ENCODE measurements around the gene TIMM10.
A peak's percentile ranks its signal among the peaks of the same experiment; 100 is the strongest.
"Not testable (repeated sequence)": the region's sequence is repeated elsewhere in the genome, so short reads cannot be mapped to it uniquely, and the experiment has no call there.

Gene TIMM10

DNA sequence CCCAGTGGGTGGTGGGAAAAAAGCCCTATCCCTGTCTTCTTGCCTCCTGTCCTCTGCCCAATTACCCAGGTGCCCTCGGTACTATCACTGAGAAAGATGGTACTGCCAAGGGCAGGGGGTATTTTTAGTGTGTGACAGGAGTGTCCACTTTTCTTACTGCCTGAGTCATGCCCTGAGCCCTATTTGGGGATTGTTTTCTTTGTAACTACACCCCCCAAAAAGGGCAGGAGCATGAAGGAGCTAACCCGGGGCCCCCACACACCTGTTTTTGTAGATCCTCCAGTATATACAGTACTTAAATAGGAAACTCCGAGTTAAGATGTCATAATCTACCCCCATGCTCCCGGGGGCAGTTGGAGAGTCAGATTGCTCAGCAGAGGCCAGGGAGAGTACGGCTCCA is 10.6 kb upstream of the TIMM10 start:
- no peak for DNase-seq

DNA sequence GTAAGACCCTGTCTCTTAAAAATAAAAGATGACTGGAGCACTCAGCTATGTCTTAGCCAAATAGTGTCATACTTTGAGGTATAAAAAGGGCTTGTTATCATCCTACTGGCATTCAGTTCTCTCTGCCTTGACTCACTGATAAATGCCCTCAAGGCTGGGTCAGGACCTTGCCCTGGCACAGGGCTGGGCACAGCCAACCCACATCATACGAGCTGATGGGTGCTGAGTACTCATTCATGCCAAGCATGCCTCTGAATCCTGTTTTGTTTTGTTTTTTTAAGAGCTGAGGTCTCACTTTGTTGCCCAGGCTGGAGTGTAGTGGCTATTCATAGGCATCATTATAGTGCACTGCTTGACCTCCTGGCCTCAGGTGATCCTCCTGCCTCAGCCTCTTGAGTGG is 8.8 kb upstream of the TIMM10 start:
- DNase-seq = no peak

DNA sequence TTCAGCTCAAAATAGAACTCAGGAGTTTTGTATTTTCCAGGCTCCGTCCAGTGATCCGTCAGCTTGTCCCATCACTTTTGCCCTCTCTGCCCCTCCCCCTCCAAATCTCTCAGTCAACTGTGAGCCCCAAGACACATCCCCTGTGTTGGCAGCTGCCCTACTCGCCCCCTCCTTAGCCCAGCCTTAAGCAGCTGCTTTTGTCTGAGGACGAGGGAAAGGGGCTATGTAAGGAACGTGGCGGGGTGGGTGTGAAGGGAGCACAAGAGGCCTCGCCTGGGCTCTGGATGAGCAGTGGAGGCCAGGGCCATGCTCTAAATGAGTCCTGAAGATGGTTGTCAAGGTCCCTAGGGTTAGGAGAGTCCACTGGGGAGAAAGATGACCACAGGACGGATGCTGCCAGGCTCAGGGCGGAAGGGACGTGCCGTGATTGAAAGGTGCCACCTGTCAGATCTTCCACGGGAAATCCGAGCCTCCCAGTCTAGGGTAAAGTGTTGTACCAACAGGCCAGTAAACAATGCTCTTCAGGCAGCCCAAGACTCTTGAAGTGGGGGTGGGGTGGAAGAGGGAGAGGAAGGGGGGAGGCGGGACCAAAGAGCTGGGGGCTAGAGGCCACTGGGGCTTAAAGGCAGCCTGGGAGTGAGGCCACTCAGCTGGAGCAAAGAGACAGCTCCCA is 6.5 kb upstream of the TIMM10 start, which contains the start of gene SMTNL1:
SMTNL1 (plus strand) TSS at position 649 of the 673 bp plus-strand sequence. CDS start 5,048 bp downstream, outside the sequence.
- DNase-seq = no peak

DNA sequence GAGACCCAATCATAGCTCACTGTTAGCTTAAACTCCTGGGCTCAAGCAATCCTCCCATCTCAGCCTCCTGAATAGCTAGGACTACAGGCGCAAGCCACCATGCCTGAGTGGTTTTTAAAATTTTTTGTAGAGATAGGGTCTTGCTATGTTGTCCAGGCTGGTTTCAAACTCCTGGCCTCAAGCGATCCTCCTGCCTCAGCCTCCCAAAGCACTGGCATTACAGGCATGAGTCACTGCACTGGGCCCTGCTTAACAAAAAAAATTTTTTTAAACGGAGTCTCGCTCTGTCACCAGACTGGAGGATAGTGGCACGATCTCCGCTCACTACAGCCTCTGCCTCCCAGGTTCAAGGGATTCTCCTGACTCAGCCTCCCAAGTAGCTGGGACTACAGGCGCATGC is 3.9 kb upstream of the TIMM10 start:
- not testable (repeated sequence) for DNase-seq

DNA sequence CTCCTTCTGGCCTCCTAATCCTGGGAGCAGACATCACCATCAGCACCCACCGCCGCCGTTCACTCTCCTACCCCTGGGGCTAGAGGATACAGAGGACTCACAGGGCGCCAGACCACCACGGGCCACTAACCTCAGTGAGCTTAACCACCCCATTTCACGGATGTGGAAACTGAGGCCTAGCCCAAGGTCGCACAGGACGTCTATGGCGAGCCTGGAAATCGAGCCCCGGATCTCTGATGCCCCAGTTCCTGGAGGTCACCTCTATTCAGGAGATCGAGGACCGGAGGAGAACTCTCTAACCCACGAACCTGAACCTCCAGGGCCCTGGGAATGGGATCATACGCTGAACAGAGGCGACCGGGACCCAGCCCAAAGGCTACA is 349 bp downstream of the TIMM10 start:
- DNase-seq = no peak

DNA sequence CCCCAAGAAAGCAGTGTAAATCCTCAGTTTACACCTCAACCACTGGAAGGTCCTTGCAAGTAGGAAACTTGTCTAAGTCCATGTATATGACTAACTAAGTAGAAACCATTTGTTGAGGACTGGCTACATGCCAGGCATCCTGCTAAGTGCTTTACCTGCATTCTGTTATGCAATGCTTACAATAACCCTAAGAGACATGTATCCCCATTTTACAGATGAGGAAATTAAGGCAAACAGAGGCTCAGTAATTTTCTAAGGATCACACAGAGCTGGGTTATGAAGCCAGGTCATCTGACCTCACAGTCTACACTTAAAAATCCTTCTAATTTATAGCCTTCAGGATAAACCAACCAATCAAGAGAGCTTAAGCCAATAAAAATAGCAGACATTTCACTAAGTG is 1.5 kb downstream of the TIMM10 start:
- no peak for DNase-seq

DNA sequence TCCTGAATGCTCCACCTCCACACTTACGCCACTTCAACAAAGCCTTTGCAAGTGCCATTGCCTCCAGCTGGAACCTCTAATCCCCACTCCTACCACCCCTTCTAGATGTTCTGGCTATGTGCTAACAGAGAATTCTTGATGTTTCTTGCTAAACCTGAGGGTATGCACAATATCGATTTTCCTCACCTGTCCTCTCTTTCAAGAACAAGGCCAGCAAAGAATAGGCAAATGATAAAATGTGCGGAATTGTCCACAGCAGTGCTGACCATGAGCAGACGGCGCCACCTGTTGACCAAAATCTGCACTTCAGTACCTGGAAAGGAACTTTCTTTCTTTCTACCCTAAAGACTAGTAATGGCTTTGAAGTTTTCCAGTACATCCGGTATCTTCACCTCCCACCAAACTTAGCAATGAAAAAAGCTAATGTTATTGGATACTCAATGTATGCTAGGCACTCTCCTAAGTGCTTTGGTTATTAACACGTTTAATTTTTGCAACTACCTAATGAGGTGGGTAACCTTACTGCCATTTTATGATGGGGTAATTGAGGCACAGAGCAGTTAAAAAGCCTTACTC is 3.4 kb downstream of the TIMM10 start:
- peak; percentile 70 to 81 (median 79) for DNase-seq

DNA sequence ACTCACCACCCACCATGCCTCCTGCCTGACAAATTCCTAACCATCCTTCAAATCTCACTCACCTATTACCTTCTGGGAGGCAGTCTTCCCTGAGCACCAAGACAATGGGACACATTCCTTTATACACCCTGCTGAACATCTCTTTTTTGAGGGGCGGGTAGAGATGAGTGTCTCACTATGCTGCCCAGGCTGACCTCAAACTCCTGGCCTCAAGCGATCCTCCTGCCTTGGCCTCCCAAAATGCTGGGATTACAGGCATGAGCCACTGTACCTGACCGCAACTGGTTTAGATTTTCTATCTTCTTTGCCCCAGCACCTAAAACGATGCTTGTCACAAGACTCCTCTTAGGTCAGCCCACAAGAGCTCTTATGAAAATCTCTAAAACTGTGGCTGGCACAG is 7.1 kb downstream of the TIMM10 start:
- no peak for DNase-seq

DNA sequence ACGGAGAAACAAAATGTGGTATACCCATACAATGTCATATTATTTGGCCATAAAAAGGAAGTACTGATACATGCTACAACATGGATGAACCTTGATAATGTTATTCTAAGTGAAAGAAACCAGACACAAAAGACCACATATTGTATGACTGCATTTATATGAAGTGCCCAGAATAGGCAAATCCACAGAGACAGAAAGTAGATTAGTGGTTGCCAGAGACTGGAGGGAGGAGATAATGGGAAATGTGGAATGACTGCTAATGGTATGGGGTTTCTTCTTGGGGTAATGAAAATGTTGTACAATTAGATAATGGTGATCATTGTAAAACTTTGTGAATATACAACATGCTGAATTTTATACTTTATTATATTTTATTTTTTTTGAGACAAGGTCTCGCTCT is 9.4 kb downstream of the TIMM10 start:
- DNase-seq = no peak

DNA sequence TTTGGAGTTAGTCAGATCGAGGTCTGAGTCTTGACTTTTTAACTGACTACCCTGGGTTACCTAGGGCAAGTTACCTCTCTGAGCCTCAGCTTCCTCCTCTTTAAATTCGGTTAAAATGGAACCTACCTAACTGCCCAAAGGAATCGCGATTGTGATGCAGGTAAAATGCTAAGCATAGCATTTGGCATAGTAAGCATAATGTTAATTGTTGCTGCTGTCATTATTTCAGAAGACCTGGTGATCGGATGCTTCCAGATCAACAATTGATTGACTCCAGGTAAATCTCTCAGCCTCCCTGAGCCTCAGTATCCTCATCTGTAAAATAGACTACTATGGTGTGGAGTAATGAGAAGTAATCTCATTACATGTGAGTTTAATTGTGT is 14.5 kb downstream of the TIMM10 start:
- no peak for DNase-seq

DNA sequence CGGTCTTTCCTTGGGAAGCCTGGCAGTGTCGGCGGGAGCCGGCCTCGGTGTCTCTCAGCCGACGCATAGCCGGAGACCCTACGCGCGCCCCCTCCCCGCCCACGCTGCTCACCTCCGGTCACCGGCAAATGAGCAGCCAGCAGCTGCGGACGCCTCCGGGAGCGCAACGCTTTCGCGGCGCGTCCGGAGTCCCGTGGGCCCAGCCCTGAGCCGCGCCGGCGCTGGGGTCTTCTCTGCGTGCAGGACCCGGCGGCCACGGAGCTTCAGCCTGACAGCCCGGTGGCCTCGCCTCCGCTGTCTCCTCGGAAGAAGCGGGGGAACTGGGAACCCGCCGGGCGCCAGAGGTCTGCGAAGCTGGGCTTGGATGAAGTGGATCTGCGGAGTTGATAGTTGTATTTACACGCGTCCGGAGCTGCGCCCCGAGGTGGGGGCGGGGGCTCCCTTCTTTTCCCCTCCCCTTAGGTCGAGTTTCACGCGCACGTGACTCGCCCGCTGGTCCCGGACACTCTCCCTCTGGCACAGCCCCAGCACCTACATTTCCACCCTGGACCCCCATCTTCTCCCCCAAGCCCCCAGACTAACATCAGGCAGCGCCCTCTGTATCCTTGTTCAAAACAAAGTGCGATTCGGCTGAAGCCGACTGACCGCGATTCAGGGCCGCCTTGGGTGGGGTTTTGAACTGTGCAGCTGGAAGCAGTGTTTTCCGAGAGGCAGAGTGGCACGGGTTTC is 15.1 kb downstream of the TIMM10 start, which contains the start of gene SLC43A1:
SLC43A1 (minus strand) TSS at position 371 of the 729 bp plus-strand sequence. CDS start 1,591 bp downstream, outside the sequence.
- peak; percentile 29 to 66 (median 40) for DNase-seq

DNA sequence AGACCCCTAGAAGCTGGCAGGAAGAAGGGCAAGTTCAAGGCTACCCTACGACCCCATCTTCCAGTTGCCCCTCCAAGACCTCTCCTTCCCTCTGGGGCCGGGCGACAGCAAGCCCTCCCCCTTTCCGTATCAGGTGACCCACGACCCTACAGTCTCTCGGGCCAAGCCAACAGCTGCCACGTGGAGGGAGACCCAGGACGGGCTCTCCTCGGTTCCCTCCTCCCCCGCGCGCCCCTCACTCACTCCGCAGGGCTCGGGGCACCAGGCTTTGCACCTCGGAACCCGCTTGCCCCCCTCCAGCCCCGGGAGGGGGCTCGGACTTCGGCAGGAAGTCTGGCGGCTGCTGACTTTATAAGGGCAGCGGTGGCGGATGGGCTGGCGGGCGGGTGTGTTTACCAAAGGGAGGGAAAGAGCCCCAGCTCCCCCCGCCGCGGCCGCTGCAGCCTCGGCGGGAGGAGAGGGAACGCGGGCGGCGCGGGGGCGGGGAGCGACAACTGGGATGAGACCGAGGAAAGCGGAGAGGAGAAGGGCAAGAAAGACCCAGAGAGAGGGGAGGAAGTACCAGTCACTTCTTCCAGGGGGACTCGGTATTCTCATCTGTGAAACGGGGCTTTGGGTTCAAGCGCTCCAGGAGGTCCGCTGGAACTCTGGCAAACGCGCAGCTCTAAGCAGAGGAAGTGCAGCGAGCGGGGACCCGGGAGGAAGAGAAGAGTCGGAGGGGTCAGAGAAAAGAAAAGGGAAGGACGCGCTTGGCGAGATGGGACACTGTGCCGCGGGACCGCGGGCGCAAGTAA is 15.8 kb downstream of the TIMM10 start:
- peak; percentile 41 to 71 (median 61) for DNase-seq

DNA sequence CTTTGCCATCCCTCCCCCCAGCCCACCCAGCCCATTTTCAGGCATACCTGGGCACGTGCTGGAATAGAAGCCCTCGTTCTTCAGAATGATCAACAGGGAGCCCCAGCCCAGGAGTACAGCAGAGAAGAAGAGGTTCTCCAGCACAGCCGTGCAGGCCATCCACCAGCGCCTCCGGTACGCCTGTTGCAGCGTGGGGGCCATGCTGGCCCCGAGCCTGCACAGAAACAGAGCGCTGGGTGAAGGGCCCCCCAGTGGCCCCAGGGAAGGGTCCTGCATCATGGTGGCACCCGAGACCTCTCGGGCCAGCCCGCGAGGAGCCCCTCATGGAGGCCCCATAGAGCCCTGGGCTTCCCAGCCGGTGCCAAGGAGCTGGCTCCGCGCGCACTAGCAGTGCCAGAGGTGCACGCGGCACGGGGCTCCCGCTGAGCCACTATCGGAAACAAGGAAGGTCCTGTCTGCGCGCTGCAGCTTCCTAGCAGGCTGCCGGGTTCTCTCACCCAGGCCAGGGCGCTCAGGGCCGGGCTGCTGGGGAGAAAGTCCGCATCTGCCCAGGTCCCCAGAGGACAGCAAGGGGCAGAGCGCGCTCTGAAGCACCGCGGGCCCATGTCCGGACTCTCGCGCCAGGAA is 16.5 kb downstream of the TIMM10 start:
- peak; percentile 18 to 62 (median 47) for DNase-seq

DNA sequence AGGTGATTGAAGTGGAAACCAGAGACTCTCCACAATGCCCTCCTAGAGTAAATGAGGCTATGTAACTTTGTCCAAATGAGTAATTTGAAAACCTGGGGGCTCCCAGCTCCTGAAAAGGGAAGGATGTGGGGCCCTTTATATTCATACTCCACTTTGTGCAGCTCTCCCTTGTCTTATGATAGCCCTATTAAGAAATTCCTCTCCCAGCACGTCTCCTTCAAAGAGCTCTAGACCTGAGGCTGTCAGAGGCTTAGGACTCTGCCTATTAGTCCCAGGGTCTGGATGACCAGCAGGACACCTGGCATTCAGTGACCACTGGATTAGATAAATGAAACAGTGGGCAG is 17.1 kb downstream of the TIMM10 start:
- no peak for DNase-seq

DNA sequence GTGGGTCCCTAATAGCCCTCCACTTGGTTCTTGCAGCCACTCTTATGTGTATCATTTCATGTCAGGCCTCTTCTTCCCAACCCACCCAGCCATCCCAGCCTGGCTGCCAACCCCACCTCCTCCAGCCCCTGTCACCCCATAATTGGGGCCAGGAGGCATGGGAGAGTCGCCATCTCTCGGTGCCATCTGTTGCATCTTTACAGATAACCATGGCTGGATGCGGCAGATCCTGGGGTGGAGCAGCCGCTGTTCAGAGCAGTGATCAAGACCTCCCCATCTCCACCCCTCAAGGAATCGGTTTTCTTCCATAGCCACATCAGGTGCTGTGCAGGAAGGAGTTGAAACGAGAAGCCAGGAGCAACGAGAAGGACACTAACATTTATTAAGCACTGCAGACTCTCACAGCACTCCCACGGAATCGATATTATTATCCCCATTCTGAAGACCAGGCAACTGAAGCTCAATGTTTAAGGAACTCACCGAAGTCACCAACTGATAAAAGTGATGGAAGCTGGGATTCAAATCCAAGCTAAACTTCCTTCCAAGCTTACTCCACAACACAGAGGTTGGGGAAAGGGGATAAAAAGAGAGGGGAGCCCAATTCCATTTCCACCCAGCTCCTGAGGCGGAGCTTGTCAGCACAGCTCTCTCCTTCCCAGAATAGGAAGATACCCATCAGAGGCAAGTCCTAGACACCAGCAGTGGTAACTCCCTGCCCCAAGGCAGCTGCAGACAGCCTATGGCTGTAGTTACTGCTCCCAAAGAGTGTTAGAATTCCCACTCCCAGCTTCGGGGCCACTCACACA is 17.7 kb downstream of the TIMM10 start:
- no peak for DNase-seq

DNA sequence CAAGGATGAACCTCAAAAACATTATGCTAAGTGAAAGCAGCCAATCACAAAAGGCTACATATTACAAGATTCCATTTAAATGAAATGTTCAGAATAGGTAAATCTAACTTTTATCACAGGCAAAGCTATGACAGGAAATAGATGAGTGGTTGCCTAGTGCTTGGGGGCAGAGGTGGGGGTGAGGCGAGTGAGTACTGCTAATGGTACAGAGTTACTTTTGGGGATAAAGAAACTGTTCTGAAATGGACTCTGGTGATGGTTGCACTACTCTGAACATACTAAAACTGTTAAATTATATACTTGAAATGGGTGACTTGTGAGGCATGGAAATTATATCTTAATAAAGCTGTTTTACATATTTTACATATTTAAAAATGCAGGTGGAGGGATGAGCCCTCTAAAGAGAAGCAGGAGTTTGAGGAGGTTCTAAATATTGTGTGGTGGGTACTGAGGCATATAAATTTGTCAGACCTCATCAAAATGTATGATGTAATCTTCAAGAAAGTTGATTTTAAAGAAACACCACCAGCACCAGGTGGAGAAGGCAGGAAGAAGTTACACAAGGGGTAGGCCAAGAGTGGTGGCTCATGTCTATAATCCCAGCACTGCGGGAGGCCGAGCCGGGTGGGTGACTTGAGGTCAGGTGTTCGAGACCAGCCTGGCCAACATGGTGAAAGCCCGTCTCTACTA is 18.7 kb downstream of the TIMM10 start:
- no peak for DNase-seq

DNA sequence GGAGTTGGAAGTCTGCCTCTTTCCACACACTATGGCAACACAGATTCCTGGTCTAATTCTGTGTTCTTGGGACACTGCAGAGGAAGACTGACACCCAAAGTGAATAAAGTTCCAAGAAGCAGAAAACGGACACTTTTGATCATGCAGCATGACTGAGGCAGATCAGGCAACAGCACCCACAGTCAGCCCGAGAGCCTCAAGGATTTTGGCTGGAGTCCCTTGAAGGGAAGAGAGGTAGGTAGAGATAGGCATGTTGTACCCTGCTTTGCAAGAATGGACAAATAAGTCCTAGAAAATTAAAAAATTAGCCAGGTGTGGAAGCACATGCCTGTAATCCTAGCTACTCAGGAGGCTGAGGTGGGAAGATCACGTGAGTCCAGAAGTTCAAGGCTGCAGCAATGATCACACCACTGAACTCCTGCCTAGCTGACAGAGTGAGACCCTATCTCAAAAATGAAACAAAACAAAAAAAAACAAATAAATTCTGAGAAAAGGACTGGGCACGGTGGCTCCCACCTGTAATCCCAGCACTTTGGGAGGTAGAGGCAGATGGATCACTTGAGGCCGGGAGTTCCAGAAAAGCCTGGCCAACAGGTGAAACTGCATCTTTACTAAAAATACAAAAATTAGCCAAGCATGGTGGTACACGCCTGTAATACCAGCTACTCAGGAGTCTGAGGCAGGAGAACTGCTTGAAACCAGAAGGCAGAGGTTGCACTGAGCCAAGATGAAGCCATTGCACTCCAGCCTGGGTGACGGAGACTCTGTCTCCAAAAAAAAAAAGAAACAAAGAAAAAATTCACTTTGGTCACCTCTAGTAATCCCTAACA is 22.0 kb downstream of the TIMM10 start:
- DNase-seq = no peak

DNA sequence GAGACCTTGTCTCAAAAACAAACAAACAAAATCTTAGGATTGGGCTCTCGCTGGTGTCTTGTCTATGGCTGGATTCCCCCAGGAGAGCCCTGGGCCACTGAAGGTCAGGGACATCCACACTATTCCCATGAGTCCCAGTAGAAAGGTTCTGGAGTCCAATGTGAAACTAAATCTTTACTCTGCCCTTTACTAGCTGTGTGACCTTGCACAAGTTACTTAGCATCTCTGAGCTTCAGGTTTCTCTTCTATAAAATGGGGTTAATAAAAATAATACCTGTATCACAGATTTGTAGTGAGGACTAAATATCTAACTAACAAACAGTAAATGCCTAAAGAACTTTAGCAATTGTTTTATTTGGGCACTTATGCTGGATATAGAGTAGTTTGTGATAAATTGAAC is 24.0 kb downstream of the TIMM10 start:
- DNase-seq = no peak

DNA sequence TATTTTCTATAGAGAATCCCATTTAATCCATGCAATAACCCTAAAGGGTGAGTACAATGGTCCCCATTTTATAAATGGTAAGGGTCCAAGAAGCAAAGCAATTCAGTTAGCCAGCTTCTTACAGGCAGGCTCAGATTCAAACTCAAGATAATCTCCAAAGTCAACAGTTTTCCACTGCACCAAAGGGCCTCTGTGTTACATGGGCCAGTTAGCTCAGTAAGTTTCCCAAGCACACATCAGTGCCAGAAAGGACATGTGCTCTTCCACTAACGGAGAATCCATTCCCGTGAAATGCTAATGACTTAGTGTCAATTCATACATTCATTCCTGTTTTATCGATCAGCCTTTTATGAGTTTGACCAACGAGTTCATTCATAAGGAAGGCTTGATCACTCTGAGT is 26.0 kb downstream of the TIMM10 start:
- DNase-seq = no peak

DNA sequence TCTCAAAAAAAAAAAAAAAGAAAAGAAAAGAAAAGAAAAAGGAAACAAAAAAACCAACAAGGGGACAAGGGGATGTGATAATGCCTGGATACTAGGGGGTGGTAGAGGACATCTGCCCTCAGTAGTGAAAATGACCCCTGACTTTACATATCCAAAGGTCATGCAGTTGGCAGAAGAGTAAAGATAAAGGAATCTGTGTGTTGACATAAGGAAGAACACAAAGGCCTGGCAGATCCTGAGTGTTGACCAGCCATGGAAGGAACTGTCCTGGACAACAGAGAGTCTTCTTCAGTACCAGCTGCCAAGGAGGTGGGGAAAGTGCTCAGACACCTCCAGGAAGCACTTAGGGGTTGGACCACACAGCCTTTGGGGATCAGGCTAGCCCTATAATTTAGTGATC is 27.7 kb downstream of the TIMM10 start:
- no peak for DNase-seq

All from suppressor macrophage (primary cell).